Esophagus squamous epithelium (tissue), 4 donors: ENCODE results near the gene GGN.

ENCODE experiments used
- POLR2A ChIP-seq, 4 donors: fragments of 450-650 bp; IDR thresholded peaks; one replicate each; pipeline ENCODE4 v1.6.1; 2017; ENCODE audit warnings: antibody characterized with exemption in 4 of 4, mild to moderate bottlenecking in 4 of 4, moderate library complexity in 3 of 4
- TF ChIP-seq, protein P1 (sequence below), 6 experiments: fragments of 450-650 bp in 4 of 6; fragments of 200-600 bp in 2 of 6; sonication (generic) in 2 of 6; IDR thresholded peaks; one replicate each; pipeline ENCODE4 v1.5.1; 2016 to 2019; ENCODE audit warnings: antibody characterized with exemption in 6 of 6, mild to moderate bottlenecking in 4 of 6, moderate library complexity in 4 of 6

- TF ChIP-seq, protein P1, sequence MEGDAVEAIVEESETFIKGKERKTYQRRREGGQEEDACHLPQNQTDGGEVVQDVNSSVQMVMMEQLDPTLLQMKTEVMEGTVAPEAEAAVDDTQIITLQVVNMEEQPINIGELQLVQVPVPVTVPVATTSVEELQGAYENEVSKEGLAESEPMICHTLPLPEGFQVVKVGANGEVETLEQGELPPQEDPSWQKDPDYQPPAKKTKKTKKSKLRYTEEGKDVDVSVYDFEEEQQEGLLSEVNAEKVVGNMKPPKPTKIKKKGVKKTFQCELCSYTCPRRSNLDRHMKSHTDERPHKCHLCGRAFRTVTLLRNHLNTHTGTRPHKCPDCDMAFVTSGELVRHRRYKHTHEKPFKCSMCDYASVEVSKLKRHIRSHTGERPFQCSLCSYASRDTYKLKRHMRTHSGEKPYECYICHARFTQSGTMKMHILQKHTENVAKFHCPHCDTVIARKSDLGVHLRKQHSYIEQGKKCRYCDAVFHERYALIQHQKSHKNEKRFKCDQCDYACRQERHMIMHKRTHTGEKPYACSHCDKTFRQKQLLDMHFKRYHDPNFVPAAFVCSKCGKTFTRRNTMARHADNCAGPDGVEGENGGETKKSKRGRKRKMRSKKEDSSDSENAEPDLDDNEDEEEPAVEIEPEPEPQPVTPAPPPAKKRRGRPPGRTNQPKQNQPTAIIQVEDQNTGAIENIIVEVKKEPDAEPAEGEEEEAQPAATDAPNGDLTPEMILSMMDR (IDR thresholded peaks at IDR 0.05): no peak
- no peak for TF ChIP-seq POLR2A (IDR thresholded peaks at IDR 0.05)
Observed at GRCh38 chr19:38370299-38370698, 17.5 kb downstream of the GGN start.
